GM19452 (cell line): Measurements from ENCODE around the gene ZBTB7A.

ENCODE experiments used
- ATAC-seq: cut with Tn5 transposase; IDR thresholded peaks from one replicate; pipeline ENCODE4 v1.9.1; 2021; ENCODE audit not compliant: unreplicated experiment

Gene ZBTB7A

GRCh38 chr19:4038661-4039423 lies 27.9 kb downstream of the ZBTB7A start:
- ATAC-seq: no peak

GRCh38 chr19:4038057-4038456 lies 28.6 kb downstream of the ZBTB7A start:
- ATAC-seq: no peak

DNA sequence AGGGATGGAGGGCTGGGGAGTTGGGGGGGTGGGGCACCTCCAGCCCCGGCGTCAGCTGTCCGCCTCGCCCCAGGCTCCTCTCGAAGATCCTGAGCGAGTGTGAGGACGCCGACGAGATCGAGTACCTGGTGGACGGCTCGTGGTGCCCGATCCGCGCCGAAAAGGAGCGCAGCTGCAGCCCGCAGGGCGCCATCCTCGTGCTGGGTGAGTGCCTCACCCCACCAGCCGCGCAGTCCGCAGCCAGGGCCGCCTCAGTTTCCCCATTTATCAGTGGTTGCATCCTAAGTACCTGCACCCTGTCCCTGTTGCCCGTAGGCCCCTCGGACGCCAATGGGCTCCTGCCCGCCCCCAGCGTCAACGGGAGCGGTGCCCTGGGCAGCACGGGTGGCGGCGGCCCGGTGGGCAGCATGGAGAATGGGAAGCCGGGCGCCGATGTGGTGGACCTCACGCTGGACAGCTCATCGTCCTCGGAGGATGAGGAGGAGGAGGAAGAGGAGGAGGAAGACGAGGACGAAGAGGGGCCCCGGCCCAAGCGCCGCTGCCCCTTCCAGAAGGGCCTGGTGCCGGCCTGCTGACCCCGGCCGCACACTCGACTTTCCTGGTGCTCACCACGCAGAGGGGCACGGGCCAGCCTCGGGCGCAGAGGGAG lies 29.3 kb downstream of the ZBTB7A start:
- ATAC-seq: no peak

GRCh38 chr19:4036576-4037300 lies 30.0 kb downstream of the ZBTB7A start:
- ATAC-seq: no peak

GRCh38 chr19:4035582-4035981 lies 31.1 kb downstream of the ZBTB7A start:
- no peak for ATAC-seq

- ATAC-seq: no peak
These were observed 31.6 kb downstream of the ZBTB7A start for GRCh38 chr19:4035018-4035566.

DNA sequence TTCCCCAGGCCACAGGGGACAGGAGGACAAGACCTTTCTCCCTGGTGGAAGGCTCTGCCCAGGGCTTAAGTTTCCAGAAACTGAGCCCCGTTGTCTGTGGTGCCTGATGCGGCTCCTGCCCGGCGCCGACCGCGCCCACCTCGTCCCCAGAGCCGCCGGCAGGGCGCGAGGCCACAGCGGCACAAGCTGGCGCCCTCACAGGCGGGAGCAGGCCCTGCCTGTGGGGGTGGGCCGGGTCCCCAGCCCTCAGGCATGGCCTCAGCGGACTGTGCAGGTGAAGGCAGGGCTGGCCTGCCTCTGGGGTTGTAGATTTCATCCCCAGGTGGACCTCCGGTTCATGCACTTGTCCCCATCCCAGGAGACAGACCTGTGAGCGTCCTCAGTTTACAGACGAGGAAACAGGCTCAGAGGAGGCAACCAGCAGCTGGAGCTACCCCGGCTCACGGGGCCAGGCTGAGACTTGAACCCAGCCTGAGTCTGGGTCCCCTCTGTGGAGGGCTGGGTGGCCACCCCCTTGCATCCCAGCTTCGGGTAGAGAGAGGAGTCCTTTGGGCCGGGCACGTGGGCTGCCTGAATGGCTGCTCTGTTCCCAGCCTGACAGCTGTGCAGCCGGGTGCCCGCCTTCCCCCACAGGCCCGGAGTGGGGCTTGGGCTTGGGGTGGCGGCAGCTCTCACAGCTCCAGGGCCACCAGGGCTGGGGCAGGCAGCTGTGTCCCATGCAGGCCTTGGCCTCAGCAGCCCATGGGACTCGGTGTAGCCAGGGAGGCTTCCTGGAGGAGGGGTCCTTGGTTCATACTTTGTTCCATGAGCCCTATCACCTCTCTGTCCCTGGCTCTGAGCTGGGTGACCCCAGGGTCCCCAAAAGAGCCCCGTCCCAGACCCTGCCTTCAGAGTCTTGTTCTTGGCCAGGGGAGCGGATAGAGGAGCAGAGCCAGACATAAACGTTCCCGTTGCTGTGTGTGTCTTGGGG lies 32.4 kb downstream of the ZBTB7A start:
- no peak for ATAC-seq

DNA sequence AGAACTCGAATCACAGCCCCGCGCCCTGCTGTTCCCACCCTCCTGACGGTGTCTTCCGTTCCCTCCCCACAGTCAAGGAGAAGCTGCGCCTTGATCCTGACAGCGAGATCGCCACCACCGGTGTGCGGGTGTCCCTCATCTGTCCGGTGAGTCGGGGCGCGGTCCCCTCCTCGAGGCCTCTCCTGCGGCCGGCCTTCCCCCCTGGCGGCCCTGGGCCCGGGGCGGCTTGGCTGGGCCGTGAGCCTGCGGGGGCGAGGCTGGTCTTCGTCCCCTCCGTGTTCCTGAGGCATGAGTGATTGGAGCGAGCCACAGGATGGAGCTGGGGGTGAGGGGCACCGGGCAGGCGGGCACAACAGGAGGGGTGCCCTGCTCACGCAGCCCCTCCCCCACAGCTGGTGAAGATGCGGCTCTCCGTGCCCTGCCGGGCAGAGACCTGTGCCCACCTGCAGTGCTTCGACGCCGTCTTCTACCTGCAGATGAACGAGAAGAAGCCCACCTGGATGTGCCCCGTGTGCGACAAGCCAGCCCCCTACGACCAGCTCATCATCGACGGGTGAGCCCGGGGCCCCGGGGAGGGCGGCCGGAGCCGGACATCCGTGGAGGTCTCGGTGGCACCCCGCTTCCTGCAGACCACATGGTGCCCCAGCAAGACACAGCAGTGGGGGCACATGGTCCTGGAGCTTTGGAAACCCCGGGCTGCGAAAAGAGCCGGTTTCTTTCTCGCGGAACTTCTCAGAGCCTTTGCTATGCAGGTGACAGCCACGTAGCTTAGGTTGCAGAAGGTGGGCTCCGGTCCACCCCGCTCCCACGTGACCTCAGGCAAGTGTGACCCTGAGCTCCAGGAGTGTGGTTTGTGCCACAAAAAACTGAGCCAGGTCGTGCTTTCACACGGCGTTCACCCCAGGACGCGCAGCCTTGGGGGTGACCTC lies 33.4 kb downstream of the ZBTB7A start:
- ATAC-seq: no peak

DNA sequence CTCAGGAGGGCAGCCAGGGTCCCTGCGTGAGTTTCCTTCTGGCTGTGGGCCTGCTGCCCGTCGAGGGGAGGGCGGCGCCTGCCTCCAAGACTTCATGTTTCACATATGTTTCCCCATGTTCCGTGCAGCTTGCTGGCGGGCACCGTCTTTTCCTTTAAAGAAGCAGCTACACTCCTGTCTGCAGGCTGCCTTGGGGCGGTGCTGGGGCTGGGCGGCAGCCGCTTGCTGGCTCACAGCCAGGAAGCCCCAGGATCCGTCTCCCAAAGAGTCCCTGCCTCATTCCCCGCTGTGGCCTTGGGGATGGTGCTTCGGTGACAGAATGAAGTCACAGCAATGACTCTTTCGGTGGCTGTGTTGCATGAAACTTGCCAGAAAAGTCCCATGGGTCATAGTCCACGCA lies 34.3 kb downstream of the ZBTB7A start:
- no peak for ATAC-seq

GRCh38 chr19:4031420-4031819 lies 35.3 kb downstream of the ZBTB7A start:
- no peak for ATAC-seq

GRCh38 chr19:4030981-4031380 lies 35.7 kb downstream of the ZBTB7A start:
- ATAC-seq: no peak

DNA sequence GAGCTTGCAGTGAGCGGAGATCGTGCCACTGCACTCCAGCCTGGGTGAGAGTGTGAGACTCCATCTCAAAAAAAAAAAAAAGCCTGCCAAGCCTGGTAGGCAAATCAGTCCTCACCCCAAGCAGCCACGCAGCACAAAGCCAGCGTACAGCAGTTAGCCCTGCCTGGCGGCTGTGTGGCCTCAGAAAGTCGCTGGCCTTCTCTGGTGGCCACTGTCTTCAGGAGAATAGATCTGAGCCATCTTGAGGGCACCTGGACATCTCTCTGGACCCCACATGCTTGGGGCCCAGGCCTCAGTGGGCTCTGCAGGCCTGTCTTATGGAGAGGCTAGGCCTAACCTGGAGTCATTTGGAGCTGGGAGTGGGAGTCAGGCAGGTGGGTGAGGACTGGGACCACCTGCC lies 36.1 kb downstream of the ZBTB7A start:
- ATAC-seq: no peak

DNA sequence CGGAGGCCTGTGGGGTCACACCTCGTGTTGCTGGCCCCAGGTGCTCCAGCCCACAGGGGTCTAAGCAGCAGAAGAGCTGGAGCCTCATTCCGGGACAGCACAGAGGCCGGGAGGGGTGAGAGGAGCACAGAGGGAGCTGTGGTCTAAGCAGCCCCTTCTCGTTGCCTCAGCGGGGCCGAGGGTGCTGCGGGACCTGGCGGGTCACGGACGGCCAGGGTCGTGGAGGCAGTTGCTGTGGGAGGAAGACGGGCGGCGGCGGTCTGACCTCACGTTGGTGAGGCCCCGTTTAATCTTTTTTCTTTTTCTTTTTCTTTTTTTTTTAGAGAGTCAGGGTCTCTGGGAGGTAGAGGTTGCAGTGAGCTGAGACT lies 37.5 kb downstream of the ZBTB7A start:
- ATAC-seq: no peak

DNA sequence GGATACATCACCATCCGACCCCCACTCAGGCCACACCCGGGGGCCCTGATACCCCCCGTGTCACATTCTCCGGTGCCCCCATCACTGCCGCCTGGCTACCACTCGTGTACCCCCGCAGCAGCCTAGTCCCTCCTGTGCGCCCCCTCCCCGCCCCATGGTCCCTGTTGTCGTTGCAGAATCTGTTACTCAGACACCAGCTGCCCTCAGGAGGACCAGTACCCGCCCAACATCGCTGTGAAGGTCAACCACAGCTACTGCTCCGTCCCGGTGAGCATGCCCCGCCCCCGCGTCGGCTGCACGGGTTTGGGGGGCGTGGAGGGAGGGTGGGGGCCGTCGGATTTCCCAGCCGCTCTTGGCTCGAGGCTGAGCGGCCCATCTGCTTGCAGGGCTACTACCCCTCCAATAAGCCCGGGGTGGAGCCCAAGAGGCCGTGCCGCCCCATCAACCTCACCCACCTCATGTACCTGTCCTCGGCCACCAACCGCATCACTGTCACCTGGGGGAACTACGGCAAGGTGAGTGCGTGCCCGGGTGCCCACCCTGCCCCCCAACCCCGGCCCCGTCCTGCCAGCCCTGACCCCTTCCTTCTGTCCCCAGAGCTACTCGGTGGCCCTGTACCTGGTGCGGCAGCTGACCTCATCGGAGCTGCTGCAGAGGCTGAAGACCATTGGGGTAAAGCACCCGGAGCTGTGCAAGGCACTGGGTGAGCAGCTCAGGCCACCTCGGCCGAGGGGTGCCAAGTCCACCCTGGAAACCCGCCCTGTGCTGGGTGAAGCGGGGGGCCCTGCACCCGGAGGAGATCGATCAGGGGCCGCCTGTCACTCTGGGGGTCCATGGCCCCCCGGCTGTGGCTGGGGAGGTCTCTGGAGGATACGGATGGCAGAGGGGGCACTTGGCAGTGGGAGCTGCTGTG lies 38.1 kb downstream of the ZBTB7A start:
- no peak for ATAC-seq

GRCh38 chr19:4027146-4027545 lies 39.6 kb downstream of the ZBTB7A start:
- no peak for ATAC-seq

DNA sequence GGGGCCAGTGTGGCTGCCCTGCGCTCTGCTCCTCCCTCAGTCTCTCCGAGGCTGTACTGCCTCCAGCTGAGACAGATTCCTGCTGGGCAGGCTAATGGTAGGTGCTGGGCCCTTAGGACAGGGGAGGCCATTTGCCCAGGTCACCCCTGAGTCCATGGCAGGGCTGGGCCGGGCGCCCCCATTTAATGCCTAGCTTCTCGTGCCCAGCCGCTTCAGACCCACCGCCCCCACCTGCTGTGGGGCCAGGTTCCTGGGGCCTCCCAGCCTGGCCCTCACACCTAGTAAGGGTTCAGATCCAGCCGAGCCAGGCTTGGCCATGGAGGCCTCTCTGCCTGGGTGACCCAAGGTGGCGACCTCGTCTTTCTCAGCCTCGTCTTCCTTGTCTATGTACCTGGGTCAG lies 41.4 kb downstream of the ZBTB7A start:
- ATAC-seq: no peak

GRCh38 chr19:4023600-4024398 lies 42.9 kb downstream of the ZBTB7A start:
- ATAC-seq: no peak

DNA sequence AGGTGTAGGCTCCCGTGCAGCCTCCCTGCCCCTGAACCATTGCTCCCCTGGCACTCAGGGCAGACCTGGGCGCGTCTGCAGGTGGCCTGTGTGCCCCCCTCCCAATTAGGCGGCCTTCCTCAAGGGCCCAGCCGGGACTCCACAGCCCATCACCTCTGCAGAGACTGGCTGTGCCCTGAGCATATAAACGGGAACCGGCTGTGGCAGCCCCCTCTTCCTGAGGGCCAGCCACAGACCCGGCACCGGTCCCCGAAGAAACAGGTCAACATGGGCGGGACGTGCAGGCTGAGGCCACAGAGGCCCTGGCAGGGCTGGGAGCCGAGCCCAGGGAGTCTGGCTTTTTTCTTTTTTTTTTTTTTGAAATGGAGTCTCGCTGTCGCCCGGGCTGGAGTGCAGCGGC lies 47.1 kb downstream of the ZBTB7A start:
- ATAC-seq: no peak
